SHP77 treated with DMSO at 0.1 percent for 48 hours (cell line): ENCODE measurements around the gene DUSP1.
"Not testable (repeated sequence)": the region's sequence is repeated elsewhere in the genome, so short reads cannot be mapped to it uniquely, and the experiment has no call there.

Source experiments
- DNase-seq: peaks from one replicate; lab custom pipeline; 2025; lab: John Stamatoyannopoulos, UW

The DUSP1 gene

DNA sequence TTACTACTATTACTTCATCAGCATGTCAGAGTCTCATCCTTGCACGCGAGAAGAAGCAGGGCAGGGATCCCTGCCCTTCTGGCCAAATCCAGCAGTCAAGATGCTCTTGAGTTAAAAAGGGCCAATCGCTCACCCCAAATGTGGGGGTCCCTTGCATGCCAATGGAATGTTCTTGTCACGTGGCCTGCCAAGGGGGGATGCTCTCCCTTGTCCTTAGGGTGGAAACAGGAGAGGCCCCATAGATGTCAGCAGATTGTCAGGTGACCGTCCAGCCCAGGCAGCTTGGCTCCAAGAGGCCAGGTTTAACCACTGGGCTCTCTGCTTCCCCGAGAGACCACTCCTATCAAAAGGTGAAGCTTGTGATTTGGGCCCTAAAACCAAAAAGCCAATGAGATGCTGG lies 25.3 kb upstream of the DUSP1 start:
- DNase-seq = no peak

DNA sequence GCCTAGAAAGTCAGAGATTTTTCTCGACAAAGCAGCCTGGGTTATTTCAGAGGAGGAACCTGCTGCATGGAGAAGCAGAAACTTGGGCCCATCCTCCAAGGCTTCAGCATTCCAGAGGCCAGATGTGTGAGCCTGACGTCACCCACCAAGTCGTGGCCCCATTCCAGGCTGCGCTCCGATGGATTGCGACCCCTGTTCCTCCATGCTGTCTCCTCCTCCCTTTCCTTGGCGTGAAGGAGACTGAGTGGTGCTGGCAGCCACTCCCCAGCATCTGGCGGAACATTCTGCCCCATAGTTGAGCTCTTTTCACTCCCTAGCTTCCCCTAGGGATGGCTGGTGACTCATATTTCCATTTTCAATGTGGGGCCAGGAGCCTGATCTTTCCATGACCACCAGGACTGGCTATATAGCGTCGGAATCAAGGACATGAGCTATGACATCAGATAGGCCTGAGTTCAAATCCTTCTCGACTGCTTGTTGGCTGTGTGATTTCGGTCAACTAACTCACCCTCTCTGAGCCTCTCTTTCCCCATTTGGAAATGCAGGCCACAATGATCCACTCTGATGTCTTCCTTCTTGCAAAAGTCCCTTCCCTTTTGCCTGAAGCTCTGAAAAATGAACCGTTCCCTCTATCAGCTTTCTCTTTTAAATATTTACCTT lies 24.5 kb upstream of the DUSP1 start:
- DNase-seq = no peak

DNA sequence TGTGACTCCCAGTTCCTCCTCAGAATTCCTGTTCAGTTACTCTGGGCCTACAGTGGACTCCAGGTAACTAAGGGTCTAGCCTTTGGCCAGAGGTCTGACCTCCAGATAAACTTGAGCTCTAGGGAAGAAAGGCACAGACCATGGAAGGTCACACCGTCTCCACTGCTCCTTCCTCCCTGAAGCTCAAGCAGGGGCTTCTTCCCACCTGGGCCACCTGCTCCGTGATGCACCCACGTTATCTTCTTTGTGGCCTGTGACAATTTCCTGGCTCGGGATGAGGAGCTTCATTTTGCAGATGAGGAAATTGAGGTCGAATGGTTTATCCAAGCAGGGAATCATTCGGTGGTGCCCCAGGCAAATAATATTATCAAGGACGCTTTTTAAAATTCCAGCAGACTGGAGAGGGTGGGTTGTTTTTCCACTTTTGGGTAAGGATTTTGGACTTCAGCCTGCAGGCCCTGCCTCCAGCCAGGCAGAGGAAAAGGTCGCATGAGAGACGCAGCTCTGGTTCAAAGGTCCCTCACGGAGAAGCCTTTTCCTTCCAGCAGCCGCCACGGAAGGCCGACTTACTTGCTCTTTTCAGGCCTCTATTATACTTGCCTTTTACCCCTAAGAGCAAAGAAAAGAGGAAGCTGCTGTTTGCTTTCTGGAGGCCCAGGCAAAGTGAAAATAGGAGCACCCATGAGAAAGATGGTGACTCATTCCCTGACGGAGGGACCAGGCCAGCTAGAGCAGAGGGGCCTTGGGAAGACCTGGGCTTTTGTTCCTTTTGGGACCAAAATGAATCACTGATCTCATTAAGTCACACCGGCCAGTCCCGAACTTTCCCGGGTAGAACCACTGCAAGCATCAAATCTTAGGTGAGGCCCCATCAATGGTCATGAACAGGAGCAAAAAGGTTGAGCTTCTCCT lies 22.8 kb upstream of the DUSP1 start:
- no peak for DNase-seq

DNA sequence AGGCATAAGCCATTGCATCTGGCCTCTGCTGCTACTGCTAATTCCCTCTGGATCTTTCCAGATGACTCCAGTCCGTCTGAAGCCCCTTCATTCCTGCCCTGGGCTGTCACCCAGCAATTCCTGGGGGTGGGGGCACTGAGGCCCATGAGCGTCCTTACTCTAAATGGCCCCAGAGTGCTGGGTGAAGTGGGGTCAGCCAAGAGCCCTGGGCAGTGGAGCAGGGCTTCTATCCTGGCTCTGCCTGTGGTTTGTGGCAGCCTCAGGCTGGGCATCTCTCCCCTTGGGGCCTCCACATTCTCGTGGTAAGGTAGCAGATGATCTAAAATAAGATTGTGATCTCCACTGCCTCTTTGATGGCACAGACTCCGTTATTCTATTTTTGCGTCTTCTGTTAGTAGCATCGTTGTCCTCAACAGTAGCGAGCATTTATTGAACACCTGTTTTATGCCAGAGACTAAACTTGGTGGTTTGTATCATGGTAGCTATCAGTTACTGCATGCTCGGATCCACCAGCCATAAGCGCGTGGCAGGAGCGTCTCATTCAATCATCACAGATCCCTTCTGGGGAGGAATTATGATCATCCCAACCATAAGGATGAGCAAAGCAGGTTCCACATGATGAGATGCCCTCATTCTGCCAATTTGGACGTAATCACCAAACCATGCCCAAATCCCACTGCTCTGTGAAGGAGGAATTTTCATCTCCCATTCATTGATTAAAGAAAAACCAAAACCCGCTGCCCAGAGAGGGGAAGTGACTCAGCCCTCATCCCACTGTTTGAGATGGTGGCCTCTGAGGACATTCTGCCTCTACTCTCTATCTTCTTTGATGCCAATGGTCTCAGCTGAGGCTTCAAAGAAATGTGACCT lies 21.9 kb upstream of the DUSP1 start:
- no peak for DNase-seq

DNA sequence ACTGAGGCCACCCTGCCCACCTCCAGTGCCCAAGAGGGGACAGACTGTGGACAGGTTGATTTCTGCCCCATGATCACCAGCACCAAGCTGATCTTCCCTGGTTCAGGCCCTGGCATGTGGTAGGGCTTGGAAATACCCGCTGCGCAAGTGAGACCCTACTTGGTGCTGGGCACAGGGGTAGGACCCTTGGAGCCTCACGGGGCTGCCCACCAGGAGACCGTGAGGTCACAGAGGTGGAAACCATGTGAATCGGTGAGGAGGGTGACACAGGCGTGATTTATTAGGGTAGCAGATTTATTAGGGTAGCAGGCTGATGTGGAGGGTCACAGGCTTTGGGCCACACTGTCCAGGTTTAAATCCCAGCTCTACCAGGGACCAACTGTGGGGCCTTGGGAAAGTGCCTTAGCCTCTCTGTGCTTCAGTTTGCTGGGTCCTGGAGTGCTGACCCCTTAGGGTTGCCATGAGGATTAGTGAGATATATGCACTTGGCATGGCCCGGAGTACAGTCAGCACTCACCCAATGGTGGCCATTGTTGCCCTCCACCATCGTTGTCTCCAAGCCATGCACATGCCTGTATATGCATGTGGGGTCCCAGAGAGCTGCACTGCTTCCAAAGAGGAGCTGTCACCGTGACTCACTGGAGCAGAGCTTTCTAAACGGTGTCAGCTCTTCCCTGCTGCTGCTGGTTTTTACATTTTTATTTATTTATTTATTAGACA lies 20.9 kb upstream of the DUSP1 start:
- no peak for DNase-seq

DNA sequence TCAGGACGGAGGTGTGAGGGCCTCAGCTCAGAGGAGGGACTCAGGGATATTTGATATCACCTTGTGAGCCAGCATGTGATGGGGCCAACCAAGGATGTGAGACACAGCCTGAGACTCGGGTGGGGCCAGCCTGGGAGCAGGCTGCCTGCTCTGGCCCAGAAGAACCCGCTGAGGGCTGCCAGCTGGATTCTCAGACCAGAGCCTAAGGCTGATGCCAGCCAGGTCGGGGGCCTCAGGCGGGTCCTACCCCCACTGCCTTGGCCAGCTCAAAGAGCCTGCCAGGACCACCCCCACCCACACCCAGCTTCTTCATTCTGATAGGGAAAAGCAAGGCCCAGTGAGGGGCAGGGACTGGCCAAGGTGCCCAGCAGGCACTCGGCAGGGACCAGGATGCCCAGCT lies 20.3 kb upstream of the DUSP1 start:
- no peak for DNase-seq

DNA sequence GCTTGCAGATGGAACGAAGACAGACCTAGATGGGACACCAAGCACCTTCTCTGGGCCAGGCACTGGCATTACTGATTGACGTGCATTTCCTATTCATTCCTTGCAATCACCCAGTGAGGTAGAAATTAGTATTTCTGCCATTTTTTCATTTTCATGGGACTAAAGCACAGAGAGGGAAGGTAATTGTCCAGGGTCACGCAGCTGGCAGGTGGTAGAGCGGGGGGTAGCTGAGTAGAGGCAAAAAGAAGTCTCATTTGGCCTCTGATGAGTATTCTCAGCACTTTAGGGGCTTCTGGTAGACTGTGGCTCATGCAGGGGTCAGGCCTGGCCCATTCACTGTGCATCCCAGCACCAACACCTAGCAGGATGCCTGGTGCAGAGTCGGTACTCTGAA lies 19.5 kb upstream of the DUSP1 start:
- DNase-seq = no peak

DNA sequence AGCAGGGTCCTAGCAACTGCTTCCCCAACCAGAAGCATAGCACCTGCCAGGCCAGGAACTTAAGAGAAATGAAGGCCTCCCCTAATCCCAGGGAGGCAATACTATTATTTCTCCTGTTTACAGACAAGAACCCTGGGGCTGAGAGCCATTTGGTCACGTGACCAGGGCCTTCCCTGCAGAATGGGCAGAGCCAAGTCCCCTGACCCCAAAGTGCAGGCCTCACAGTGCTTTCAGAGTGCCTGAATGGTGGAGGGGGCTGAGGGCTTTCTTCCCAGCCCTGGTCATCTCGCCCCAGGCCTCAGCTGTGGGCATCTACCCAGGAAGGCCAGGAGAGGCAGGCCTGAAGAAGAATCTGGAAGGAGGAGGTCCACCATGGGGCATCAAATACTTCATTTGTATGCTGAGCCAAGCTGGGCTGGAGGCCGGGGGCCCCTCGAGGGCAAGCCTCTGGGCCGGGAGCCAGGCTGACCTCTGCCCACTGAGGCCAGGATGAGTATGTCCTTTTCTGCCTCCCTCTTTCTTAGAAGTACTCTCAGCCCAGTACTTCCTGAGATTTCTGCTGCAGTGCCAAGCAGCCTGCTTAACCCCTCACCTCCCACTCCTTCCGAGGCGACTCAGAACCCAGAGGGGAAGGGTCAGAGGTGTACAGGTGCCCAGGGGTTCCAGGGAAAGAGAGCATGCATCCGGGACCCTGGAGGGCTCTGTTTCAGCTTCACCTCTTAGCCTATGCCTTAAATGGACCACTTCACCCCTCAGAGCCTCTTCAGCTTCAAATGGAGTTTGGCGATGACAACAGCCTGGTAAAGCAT lies 18.9 kb upstream of the DUSP1 start:
- no peak for DNase-seq

DNA sequence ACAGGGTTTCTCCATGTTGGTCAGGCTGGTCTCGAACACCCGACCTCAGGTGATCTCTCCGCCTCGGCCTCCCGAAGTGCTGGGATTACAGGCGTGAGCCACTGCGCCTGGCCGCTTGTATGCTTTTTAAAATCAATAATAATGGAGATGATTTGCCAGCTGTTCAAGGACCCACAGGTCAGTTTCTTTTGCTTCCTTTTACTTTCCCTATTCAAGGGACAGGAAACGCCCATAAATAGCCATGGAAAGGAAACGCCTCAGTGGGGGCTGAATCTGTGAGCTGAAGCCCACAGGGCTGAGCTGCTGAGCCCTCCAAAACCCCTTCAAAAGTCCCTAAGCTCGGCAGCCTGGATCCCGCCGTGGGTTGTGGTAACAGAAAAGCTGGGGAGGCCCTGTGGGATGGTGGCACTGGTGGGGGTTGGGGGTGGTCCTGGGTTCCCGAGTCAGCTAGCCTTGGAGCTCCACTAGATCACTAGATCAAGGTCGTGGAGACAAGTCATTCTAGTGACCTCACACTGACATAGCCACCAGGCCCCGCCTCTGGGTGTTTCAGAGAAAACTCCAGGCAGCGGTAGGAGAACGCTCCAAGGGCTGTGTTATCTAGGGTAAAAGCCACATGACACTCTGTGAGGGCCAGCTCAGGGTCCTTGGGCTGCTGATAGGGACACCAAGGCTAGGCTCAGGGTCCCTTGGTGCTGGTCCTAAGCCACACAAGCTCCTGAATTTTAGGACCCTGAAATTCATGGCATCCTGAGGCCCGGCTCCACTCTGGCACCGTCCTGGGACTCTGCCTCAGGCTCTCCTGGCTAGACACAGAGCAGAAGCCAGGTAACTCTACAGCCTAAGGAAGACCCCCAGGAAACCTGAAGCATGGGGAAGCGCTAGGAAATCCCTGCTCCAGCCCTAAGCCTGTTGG lies 18.0 kb upstream of the DUSP1 start:
- DNase-seq = no peak

DNA sequence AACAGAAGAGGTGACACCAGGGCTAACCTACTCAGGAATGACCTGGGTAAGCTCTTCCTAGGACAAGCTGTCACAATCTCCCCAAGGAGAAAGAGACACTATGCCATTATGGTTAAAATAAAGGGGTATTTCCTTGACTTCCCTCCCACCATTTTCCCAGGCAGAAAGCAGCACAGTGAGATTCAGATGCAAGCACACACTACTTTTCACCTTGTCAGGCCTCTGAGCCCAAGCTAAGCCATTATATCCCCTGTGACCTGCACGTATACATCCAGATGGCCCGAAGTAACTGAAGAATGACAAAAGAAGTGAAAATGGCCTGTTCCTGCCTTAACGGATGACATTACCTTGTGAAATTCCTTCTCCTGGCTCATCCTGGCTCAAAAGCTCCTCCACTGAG lies 16.5 kb upstream of the DUSP1 start:
- DNase-seq = not testable (repeated sequence)

DNA sequence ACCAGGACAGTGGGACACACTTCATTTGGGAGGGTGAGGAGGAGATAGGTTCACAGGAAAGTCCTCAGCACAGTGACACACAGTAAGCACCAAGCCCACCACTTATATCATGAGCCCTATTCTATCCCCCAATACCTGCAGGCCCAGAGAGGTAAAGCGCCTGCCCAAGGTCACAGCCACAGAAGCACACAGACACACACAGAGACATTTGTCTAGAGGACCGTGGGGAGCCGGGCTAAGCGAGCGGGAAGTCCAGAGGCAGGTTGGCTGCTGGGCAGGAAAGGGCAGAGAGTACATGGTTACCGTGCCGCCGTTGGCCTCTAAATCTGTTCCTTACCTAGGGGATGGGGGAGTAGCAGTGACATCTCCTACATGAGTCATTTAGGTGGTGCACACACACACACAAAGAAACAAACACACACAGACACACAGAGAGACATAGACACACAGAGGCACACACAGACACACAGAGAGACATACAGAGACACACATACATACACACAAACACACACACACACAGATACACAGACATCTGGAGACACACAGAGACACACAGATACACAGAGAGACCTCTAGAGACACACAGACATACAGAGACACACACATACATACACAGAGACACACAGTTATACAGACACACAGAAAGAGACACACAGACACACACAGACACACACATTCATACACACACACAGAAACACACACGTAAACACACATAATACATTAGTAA lies 15.9 kb upstream of the DUSP1 start:
- no peak for DNase-seq

DNA sequence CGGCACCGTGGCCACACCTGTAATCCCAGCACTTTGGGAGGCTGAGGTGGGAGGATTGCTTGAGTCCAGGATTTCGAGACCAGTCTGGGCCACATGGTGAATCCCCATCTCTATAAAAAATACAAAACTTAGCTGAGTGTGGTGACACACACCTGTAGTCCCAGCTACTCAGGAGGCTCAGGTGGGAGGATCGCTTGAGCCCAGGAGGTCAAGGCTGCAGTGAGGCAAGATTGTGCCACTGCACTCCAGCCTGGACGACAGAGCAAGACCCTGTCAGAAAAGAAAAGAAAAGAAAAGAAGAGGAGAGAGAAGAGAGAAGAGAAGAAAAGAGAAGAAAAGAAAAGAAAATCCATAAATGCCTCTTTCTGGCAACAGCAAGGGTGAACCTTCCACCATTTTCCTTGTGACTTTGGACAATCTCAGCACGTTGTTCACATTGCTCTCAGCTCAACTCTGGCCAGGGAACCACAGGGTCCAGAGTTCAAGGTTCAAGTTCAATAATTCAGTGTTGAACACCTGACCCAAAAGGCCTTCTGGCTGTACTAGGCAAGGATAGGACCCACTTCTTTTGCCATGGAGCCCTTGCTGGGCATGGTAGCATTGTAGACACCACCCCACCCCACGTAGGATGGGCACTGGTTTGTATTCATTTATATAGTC lies 14.6 kb upstream of the DUSP1 start:
- no peak for DNase-seq

DNA sequence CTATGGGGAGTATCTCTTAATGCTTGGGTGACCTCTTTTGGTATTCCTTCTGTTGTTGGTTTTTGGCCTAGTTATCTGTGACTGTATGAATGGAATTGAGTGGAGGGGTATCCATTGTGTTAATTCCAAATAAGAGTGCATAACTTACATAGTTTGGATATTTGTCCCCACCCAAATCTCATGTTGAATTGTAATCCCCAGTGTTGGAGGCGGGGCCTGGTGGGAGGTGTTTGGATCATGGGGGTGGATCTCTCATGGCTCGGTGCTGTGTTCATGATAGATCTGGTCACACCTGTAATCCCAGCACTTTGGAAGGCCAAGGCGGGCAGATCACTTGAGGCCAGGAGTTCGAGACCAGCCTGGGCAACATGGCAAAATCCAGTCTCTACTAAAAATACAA lies 13.2 kb upstream of the DUSP1 start:
- not testable (repeated sequence) for DNase-seq

DNA sequence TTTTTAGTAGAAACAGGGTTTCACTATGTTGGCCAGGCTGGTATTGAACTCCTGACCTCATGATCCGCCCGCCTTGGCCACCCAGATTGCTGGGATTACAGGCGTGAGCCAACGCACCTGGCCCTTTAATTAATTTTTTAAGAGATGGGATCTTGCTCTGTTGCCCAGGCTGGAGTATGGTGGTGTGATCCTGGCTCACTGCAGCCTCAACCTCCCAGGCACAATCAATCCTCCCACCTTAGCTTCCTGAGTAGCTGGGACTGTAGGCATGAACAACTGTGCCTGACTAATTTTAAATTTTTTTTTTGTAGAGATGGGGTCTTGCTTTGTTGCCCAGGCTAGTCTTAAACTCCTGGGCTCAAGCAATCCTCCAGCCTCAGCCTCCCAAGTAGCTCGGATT lies 12.3 kb upstream of the DUSP1 start:
- not testable (repeated sequence) for DNase-seq

DNA sequence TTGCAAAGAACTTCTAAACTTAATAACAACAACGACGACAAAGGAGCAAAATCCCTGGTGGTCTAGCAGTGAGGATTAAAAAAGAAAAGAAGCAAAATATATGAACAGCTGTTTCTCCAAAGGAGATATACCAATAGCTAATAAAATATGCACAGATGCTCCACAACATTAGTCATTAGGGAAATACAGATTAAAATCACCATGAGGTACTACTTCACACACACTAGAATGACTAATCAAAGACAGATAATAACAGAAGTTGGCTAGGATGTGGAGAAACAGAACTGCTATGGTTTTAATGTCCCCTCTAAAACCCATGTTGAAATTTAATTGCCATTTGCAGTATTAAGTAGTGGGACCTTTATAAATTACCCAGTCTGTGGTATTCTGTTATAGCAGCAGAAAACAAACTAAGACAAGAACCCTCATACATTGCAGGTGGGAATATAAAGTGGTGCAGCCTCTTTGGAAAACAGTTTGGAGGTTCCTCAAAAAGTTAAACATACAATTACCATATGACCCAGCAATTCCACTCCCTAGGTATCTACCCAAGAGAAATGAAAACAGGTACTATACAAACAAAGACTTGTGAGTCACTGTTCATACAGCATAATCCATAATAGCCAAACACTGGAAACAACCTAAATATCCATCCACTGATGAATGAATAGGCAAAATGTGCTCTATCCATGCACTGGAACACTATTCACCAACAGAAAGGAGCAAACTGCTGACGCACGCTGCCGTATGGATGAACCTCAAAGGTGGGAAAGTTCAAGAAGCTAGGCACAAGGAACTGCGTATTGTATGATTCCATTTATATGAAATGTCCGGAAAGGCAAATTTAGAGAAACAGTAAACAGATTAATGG lies 11.4 kb upstream of the DUSP1 start:
- peak; percentile 30 for DNase-seq

DNA sequence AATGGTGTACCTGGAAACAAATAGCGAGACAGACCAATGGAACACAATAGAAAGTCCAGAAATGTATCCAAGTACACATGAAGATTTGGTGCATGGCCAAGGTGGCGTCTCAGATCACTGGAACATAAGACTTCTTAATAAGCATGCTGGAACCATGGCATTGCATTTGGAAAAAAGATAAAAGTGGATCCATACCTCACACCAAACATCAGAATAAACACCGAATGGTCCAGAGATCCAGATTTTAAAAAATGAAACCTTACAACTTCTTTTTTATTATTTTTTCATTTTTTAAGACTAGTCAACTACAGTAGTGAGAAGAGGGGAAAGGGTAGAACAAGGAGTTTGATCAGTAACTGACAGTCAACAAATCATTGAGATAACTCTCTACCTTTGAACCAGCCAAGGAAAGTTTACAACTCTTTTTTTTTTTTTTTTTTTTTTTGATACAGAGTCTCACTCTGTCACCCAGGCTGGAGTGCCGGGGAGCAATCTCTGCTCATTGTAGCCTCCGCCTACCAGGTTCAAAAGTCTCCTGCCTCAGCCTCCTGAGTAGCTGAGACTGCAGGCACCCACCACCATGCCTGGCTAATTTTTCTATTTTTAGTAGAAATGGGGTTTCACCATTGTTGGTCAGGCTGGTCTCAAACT lies 8.8 kb upstream of the DUSP1 start:
- DNase-seq = no peak
